ENCODE measurements around the gene CCSER1. TPM values are rescaled to one million over a fixed set of nuclear protein-coding genes. Genes with fewer than 3 reads are reported as not detected.

The CCSER1 gene
- total and polyA plus RNA-seq, 2 experiments from 2014 or later: 2.9 to 3.4 TPM

GRCh38 chr4:91258326-91258725, 1131.1 kb downstream of the CCSER1 start:
- no peak overlapping the region for H3K27ac ChIP-seq (ENCODE audit: low read depth)
- H3K4me3 ChIP-seq: no peak overlapping the region
- H3K36me3 ChIP-seq (ENCODE audit: insufficient read depth): peaks cover 9% of the 10 kb centered on the region; the same call in 1 of the 2 replicates
- H3K9me3 Mint-ChIP-seq: peaks cover 28% of the 10 kb centered on the region
- no peak overlapping the region for H3K4me3 Mint-ChIP-seq
- H3K27ac Mint-ChIP-seq: no peak overlapping the region
- no peaks in the 10 kb centered on the region for H3F3A ChIP-seq (replicated peaks; ENCODE audit: low read depth)
- H4K20me1 ChIP-seq (replicated peaks; ENCODE audit: insufficient read depth): no peaks in the 10 kb centered on the region
- DNase-seq (ENCODE audit: low spot score) (no peak), ATAC-seq (no peak)
- H3K27me3 Mint-ChIP-seq (ENCODE audit: insufficient read depth, low read depth, poor library complexity): no peaks in the 10 kb centered on the region
- TF ChIP-seq ZNF462 (CRISPR knock-in tag; IDR thresholded peaks at IDR 0.05) (no peak), POLR2AphosphoS5 (IDR thresholded peaks at IDR 0.05; ENCODE audit: low read depth) (no peak), ZNF114 (CRISPR knock-in tag; IDR thresholded peaks at IDR 0.05) (no peak), EZH2 (IDR thresholded peaks at IDR 0.05; ENCODE audit: low read depth, unreplicated experiment) (no peak), ETS1 (IDR thresholded peaks at IDR 0.05) (no peak), CREB1 (CRISPR knock-in tag; IDR thresholded peaks at IDR 0.05; ENCODE audit: low read depth) (no peak), STAT1 (IDR thresholded peaks at IDR 0.05; ENCODE audit: unreplicated experiment) (no peak), EZH2phosphoT487 (IDR thresholded peaks at IDR 0.05; ENCODE audit: unreplicated experiment) (no peak), JUNB (IDR thresholded peaks at IDR 0.05; ENCODE audit: unreplicated experiment) (no peak), NANOG (IDR thresholded peaks at IDR 0.05; ENCODE audit: borderline replicate concordance) (no peak), ZNF331 (CRISPR knock-in tag; IDR thresholded peaks at IDR 0.05; ENCODE audit: low read depth) (no peak)
- TF ChIP-seq, protein P1, sequence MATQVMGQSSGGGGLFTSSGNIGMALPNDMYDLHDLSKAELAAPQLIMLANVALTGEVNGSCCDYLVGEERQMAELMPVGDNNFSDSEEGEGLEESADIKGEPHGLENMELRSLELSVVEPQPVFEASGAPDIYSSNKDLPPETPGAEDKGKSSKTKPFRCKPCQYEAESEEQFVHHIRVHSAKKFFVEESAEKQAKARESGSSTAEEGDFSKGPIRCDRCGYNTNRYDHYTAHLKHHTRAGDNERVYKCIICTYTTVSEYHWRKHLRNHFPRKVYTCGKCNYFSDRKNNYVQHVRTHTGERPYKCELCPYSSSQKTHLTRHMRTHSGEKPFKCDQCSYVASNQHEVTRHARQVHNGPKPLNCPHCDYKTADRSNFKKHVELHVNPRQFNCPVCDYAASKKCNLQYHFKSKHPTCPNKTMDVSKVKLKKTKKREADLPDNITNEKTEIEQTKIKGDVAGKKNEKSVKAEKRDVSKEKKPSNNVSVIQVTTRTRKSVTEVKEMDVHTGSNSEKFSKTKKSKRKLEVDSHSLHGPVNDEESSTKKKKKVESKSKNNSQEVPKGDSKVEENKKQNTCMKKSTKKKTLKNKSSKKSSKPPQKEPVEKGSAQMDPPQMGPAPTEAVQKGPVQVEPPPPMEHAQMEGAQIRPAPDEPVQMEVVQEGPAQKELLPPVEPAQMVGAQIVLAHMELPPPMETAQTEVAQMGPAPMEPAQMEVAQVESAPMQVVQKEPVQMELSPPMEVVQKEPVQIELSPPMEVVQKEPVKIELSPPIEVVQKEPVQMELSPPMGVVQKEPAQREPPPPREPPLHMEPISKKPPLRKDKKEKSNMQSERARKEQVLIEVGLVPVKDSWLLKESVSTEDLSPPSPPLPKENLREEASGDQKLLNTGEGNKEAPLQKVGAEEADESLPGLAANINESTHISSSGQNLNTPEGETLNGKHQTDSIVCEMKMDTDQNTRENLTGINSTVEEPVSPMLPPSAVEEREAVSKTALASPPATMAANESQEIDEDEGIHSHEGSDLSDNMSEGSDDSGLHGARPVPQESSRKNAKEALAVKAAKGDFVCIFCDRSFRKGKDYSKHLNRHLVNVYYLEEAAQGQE (IDR thresholded peaks at IDR 0.05; ENCODE audit: unreplicated experiment): no peak
- TF ChIP-seq, protein P2, sequence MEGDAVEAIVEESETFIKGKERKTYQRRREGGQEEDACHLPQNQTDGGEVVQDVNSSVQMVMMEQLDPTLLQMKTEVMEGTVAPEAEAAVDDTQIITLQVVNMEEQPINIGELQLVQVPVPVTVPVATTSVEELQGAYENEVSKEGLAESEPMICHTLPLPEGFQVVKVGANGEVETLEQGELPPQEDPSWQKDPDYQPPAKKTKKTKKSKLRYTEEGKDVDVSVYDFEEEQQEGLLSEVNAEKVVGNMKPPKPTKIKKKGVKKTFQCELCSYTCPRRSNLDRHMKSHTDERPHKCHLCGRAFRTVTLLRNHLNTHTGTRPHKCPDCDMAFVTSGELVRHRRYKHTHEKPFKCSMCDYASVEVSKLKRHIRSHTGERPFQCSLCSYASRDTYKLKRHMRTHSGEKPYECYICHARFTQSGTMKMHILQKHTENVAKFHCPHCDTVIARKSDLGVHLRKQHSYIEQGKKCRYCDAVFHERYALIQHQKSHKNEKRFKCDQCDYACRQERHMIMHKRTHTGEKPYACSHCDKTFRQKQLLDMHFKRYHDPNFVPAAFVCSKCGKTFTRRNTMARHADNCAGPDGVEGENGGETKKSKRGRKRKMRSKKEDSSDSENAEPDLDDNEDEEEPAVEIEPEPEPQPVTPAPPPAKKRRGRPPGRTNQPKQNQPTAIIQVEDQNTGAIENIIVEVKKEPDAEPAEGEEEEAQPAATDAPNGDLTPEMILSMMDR (conservative IDR thresholded peaks at IDR 0.05; ENCODE audit: low read depth in 2 of 2): no peak
- no peaks in the 10 kb centered on the region; the same call in 1 of the 2 replicates for H3K9me2 ChIP-seq (ENCODE audit: insufficient read depth)
- H3K27me3 ChIP-seq (ENCODE audit: insufficient read depth): no peaks in the 10 kb centered on the region
- H3K4me1 Mint-ChIP-seq: peaks cover 5% of the 10 kb centered on the region; the same call in 1 of the 3 replicates
- H3K4me1 ChIP-seq (ENCODE audit: insufficient read depth): 0 out of 2 replicates have a peak, but pooled peaks cover 4% of the 10 kb centered on the region
- no peak overlapping the region for H2AFZ ChIP-seq
- H3K36me3 Mint-ChIP-seq (ENCODE audit: low read depth): peaks cover 40% of the 10 kb centered on the region
- H3K79me2 ChIP-seq (replicated peaks; ENCODE audit: insufficient read depth): no peaks in the 10 kb centered on the region
- no peak overlapping the region for H3K4me2 ChIP-seq
